CD14-positive monocyte (primary cell): ENCODE measurements around the gene CDH23. TPM values are rescaled to one million over a fixed set of nuclear protein-coding genes. Genes with fewer than 3 reads are reported as not detected.
A peak's percentile ranks its signal among the peaks of the same experiment; 100 is the strongest.

Source experiments
- DNase-seq, 3 donors: peaks; one replicate each; pipeline ENCODE4 v3.0.0-alpha.2; 2011 to 2022
- H2AFZ ChIP-seq: 2 replicates; pipeline ENCODE4 v1.6.0; 2012; ENCODE audit warnings: mild to moderate bottlenecking, low read depth, low read length, inconsistent platforms; ENCODE audit not compliant: insufficient read depth, poor library complexity, severe bottlenecking
- H3K27ac ChIP-seq, 2 donors: 1 replicate in 1 of 2; 2 replicates in 1 of 2; pipeline ENCODE4 v1.5.1; 2012 to 2013; ENCODE audit warnings: low read length in 2 of 2, control low read depth in 1 of 2, inconsistent platforms in 1 of 2, low read depth in 1 of 2, mild to moderate bottlenecking in 1 of 2
- H3K27me3 ChIP-seq, 2 donors: one replicate each; pipeline versions ENCODE4 v1.6.0 to v1.6.1; 2011 to 2013; ENCODE audit warnings: low read length in 2 of 2; ENCODE audit not compliant: control insufficient read depth in 2 of 2, insufficient read depth in 2 of 2
- H3K36me3 ChIP-seq, 2 donors: replicated peaks in 1 of 2; 1 replicate in 1 of 2; 2 replicates in 1 of 2; pipeline versions ENCODE4 v1.5.1 to v1.6.1; 2012 to 2013; ENCODE audit warnings: low read length in 2 of 2, control low read depth in 1 of 2, inconsistent platforms in 1 of 2, mild to moderate bottlenecking in 1 of 2; ENCODE audit not compliant: insufficient read depth in 2 of 2, control insufficient read depth in 1 of 2
- H3K4me1 ChIP-seq, 2 donors: 1 replicate in 1 of 2; 2 replicates in 1 of 2; pipeline versions ENCODE4 v1.5.1 to v1.6.1; 2012 to 2013; ENCODE audit warnings: low read length in 2 of 2, control low read depth in 1 of 2, inconsistent platforms in 1 of 2, mild to moderate bottlenecking in 1 of 2, moderate library complexity in 1 of 2; ENCODE audit not compliant: insufficient read depth in 2 of 2, control insufficient read depth in 1 of 2
- H3K4me2 ChIP-seq: replicated peaks from 2 replicates; pipeline ENCODE3; 2012; ENCODE audit warnings: low read length, moderate library complexity, mild to moderate bottlenecking; ENCODE audit not compliant: poor library complexity, severe bottlenecking; ENCODE audit errors: extremely low read depth
- H3K4me3 ChIP-seq, 3 experiments: fragments of 200-600 bp in 1 of 3; sonication (generic) in 1 of 3; replicated peaks in 1 of 3; 1 replicate in 2 of 3; 2 replicates in 1 of 3; pipeline ENCODE4 v1.5.1; 2011 to 2013; ENCODE audit warnings: low read length in 3 of 3, mild to moderate bottlenecking in 3 of 3, control low read depth in 2 of 3, low read depth in 2 of 3, inconsistent platforms in 1 of 3, moderate library complexity in 1 of 3
- H3K79me2 ChIP-seq: 2 replicates; pipeline ENCODE4 v1.6.0; 2012; ENCODE audit warnings: mild to moderate bottlenecking, control low read depth, inconsistent platforms, low read length, moderate library complexity; ENCODE audit not compliant: insufficient read depth
- H3K9ac ChIP-seq: 2 replicates; pipeline ENCODE4 v1.6.0; 2017; ENCODE audit warnings: low read length, mild to moderate bottlenecking; ENCODE audit not compliant: insufficient read depth, poor library complexity, severe bottlenecking
- H3K9me3 ChIP-seq, 2 donors: replicated peaks in 1 of 2; 1 replicate in 1 of 2; 2 replicates in 1 of 2; pipeline versions ENCODE4 v1.5.1 to v1.6.1; 2012 to 2013; ENCODE audit warnings: low read length in 2 of 2, control low read depth in 1 of 2; ENCODE audit not compliant: control insufficient read depth in 1 of 2, insufficient read depth in 1 of 2
- H4K20me1 ChIP-seq: 2 replicates; pipeline ENCODE4 v1.6.0; 2012; ENCODE audit warnings: mild to moderate bottlenecking, low read length, control low read depth, moderate library complexity; ENCODE audit not compliant: insufficient read depth
- H3K27ac Mint-ChIP-seq, 7 donors: one replicate each; pipeline ENCODE4 v1.8.0; 2020; ENCODE audit warnings: mild to moderate bottlenecking in 7 of 7, mixed read lengths in 7 of 7, moderate library complexity in 6 of 7, inconsistent platforms in 2 of 7
- H3K27me3 Mint-ChIP-seq, 3 donors: one replicate each; pipeline ENCODE4 v1.8.0; 2021 to 2022; ENCODE audit warnings: low read depth in 3 of 3, mild to moderate bottlenecking in 3 of 3, mixed read lengths in 3 of 3, moderate library complexity in 3 of 3, inconsistent platforms in 1 of 3
- H3K36me3 Mint-ChIP-seq, 2 donors: one replicate each; pipeline ENCODE4 v1.8.0; 2020; ENCODE audit warnings: mixed read lengths in 2 of 2, inconsistent platforms in 1 of 2, mild to moderate bottlenecking in 1 of 2
- H3K4me1 Mint-ChIP-seq: one replicate; pipeline ENCODE4 v1.8.0; 2020; ENCODE audit warnings: mild to moderate bottlenecking, mixed read lengths
- H3K4me3 Mint-ChIP-seq, 2 donors: one replicate each; pipeline ENCODE4 v1.8.0; 2020; ENCODE audit warnings: mild to moderate bottlenecking in 2 of 2, mixed read lengths in 2 of 2, moderate library complexity in 1 of 2
- H3K9me3 Mint-ChIP-seq, 7 donors: one replicate each; pipeline ENCODE4 v1.8.0; 2020 to 2022; ENCODE audit warnings: mixed read lengths in 7 of 7, mild to moderate bottlenecking in 6 of 7, moderate library complexity in 6 of 7, inconsistent platforms in 2 of 7
- CTCF ChIP-seq: fragments of 200-600 bp; IDR thresholded peaks from one replicate; pipeline ENCODE4 v1.8.0; 2022; ENCODE audit warnings: antibody characterized with exemption, mild to moderate bottlenecking
- WGBS: methylation state at CpG from one replicate; pipeline ENCODE4 v1.1.5; 2013; ENCODE audit warnings: missing lambda C conversion rate; ENCODE audit not compliant: insufficient coverage; 5-methylcytosine and 5-hydroxymethylcytosine counted together
- intact Hi-C, 2 donors: fragments of 100-400 bp; cut with micrococcal nuclease; formaldehyde crosslinking; loops; one replicate each; pipeline versions ENCODE4 v1.15.0 to v1.15.1; 2023
- polyA plus RNA-seq, 3 donors: library from polyadenylated mRNA; depleted of rRNA in 1 of 3; unstranded in 2 of 3; stranded (reverse) in 1 of 3; fragments of 300-500 nt in 2 of 3; fragments of >200 nt in 1 of 3; fragmentation: Illumina TruSeq in 2 of 3; gene quantifications; 1 replicate in 2 of 3; 2 replicates in 1 of 3; pipeline ENCODE4 v1.2.3, GENCODE V29; 2012 to 2021

Gene CDH23
- polyA plus RNA-seq, 3 donors, result 8.2 to 36.2 (median 10.5) TPM

- Mint-ChIP-seq H3K27me3 (peaks cover 2 to 5% (median 3%) of the 10 kb centered on the region in 3 donors), H3K4me1 (peaks cover 53% of the 10 kb centered on the region), H3K27ac (peak overlapping the region in 3 of 7 donors; percentile 25 to 63 (median 59)), H3K36me3 (peaks cover 4 to 8% of the 10 kb centered on the region in 2 donors), H3K4me3 (no peak overlapping the region), H3K9me3 (no peaks in the 10 kb centered on the region)
- no peak overlapping the region for H3K27ac ChIP-seq
- TF ChIP-seq CTCF, result no peak
- H3K4me2 ChIP-seq, result no peak overlapping the region
- no peak for DNase-seq
- H4K20me1 ChIP-seq, result no peaks in the 10 kb centered on the region
- WGBS, result 80% methylated on average over 1 of the region's 7 CpGs
- no peaks in the 10 kb centered on the region for H3K9me3 ChIP-seq
- peaks cover 36 to 56% of the 10 kb centered on the region in 2 donors for H3K4me1 ChIP-seq
- no peaks in the 10 kb centered on the region for H3K27me3 ChIP-seq
- no peaks in the 10 kb centered on the region for H3K79me2 ChIP-seq
- intact Hi-C loops, result no loop called here
- no peak overlapping the region for H3K9ac ChIP-seq
- H3K36me3 ChIP-seq, result no peaks in the 10 kb centered on the region
- H3K4me3 ChIP-seq, result no peak overlapping the region
- H2AFZ ChIP-seq, result no peak overlapping the region
Observed at GRCh38 chr10:71641449-71641848, 244.7 kb downstream of the CDH23 start.

- intact Hi-C loops, result no loop called here
- 94% methylated on average over 2 of the region's 5 CpGs for WGBS
- H3K4me1 Mint-ChIP-seq, result peaks cover 47% of the 10 kb centered on the region
Observed at GRCh38 chr10:71641986-71642385, 245.3 kb downstream of the CDH23 start.

More at GRCh38 chr10:71641986-71642385, 245.3 kb downstream of the CDH23 start:
- H3K27me3 ChIP-seq, result no peaks in the 10 kb centered on the region
- Mint-ChIP-seq H3K36me3 (peaks cover 4 to 8% of the 10 kb centered on the region in 2 donors), H3K27ac (no peak overlapping the region), H3K27me3 (peaks cover 2 to 5% (median 3%) of the 10 kb centered on the region in 3 donors), H3K4me3 (no peak overlapping the region), H3K9me3 (no peaks in the 10 kb centered on the region)
- H4K20me1 ChIP-seq, result no peaks in the 10 kb centered on the region
- no peak overlapping the region for H2AFZ ChIP-seq
- H3K27ac ChIP-seq, result no peak overlapping the region
- no peak overlapping the region for H3K4me2 ChIP-seq
- H3K79me2 ChIP-seq, result no peaks in the 10 kb centered on the region
- no peak overlapping the region for H3K9ac ChIP-seq
- TF ChIP-seq CTCF, result no peak
- H3K36me3 ChIP-seq, result no peaks in the 10 kb centered on the region
- no peak for DNase-seq
- no peak overlapping the region for H3K4me3 ChIP-seq
- H3K4me1 ChIP-seq, result peaks cover 31 to 50% of the 10 kb centered on the region in 2 donors
- H3K9me3 ChIP-seq, result no peaks in the 10 kb centered on the region
